ENCODE results near the gene DDX46. TPM values are rescaled to one million over a fixed set of nuclear protein-coding genes. Genes with fewer than 3 reads are reported as not detected.
A peak's percentile ranks its signal among the peaks of the same experiment; 100 is the strongest.
"Not testable (repeated sequence)": the region's sequence is repeated elsewhere in the genome, so short reads cannot be mapped to it uniquely, and the experiment has no call there.

Gene DDX46
- 72.3 and 73.2 TPM in 2 replicates for total RNA-seq
- long read RNA-seq, full-length matches to known transcripts: 2 of 41 reads
- long read RNA-seq, partial matches to known transcripts: 35 of 41 reads
- long read RNA-seq, other reads (novel, unspliced or antisense): 4 of 41 reads

GRCh38 chr5:134758504-134759341, at the start of gene DDX46:
Gene DDX46 (plus strand): TSS chr5:134758779. CDS start chr5:134758939, 160 bp downstream.
- Mint-ChIP-seq H3K27me3 (peaks cover 12% of the 10 kb centered on the region), H3K4me1 (ENCODE audit: low read depth) (peaks cover 17% of the 10 kb centered on the region), H3K36me3 (ENCODE audit: insufficient read depth) (peaks cover 3% of the 10 kb centered on the region), H3K4me3 (ENCODE audit: low read depth) (peak within 1 kb of the TSS; percentile 98), H3K27ac (peak within 1 kb of the TSS; percentile 98), H3K9me3 (ENCODE audit: low read depth) (no peaks in the 10 kb centered on the region)
- peak; percentile 82 for TF ChIP-seq CTCF (IDR thresholded peaks at IDR 0.05; ENCODE audit: unreplicated experiment)
- peak; percentile 84 for DNase-seq (ENCODE audit: low spot score, unreplicated experiment)

GRCh38 chr5:134714120-134714519, 44.5 kb upstream of the DDX46 start:
- DNase-seq (ENCODE audit: low spot score, unreplicated experiment): no peak
- Mint-ChIP-seq H3K9me3 (ENCODE audit: low read depth) (no peaks in the 10 kb centered on the region), H3K27me3 (no peaks in the 10 kb centered on the region)

GRCh38 chr5:134714541-134714940, 44.0 kb upstream of the DDX46 start:
- Mint-ChIP-seq H3K4me3 (ENCODE audit: low read depth) (no peak overlapping the region), H3K27ac (no peak overlapping the region), H3K27me3 (no peaks in the 10 kb centered on the region), H3K36me3 (ENCODE audit: insufficient read depth) (peaks cover 21% of the 10 kb centered on the region), H3K9me3 (ENCODE audit: low read depth) (no peaks in the 10 kb centered on the region), H3K4me1 (ENCODE audit: low read depth) (no peaks in the 10 kb centered on the region)
- TF ChIP-seq CTCF (IDR thresholded peaks at IDR 0.05; ENCODE audit: unreplicated experiment): no peak
- no peak for DNase-seq (ENCODE audit: low spot score, unreplicated experiment)

More at GRCh38 chr5:134714120-134714519, 44.5 kb upstream of the DDX46 start:
- no peaks in the 10 kb centered on the region for H3K4me1 Mint-ChIP-seq (ENCODE audit: low read depth)
- H3K27ac Mint-ChIP-seq: no peak overlapping the region
- H3K4me3 Mint-ChIP-seq (ENCODE audit: low read depth): no peak overlapping the region
- no peak for TF ChIP-seq CTCF (IDR thresholded peaks at IDR 0.05; ENCODE audit: unreplicated experiment)
- peaks cover 21% of the 10 kb centered on the region for H3K36me3 Mint-ChIP-seq (ENCODE audit: insufficient read depth)

GRCh38 chr5:134715466-134715865, 43.1 kb upstream of the DDX46 start:
- not testable (repeated sequence) for H3K27me3 Mint-ChIP-seq; H3K9me3 Mint-ChIP-seq (ENCODE audit: low read depth); H3K4me3 Mint-ChIP-seq (ENCODE audit: low read depth); H3K27ac Mint-ChIP-seq; DNase-seq (ENCODE audit: low spot score, unreplicated experiment); H3K4me1 Mint-ChIP-seq (ENCODE audit: low read depth)
- H3K36me3 Mint-ChIP-seq (ENCODE audit: insufficient read depth): peaks cover 17% of the 10 kb centered on the region

- TF ChIP-seq CTCF (IDR thresholded peaks at IDR 0.05; ENCODE audit: unreplicated experiment): no peak
- no peaks in the 10 kb centered on the region for H3K27me3 Mint-ChIP-seq
- no peak overlapping the region for H3K4me3 Mint-ChIP-seq (ENCODE audit: low read depth)
- no peak for DNase-seq (ENCODE audit: low spot score, unreplicated experiment)
- peaks cover 6% of the 10 kb centered on the region for H3K36me3 Mint-ChIP-seq (ENCODE audit: insufficient read depth)
- H3K4me1 Mint-ChIP-seq (ENCODE audit: low read depth): no peaks in the 10 kb centered on the region
- H3K9me3 Mint-ChIP-seq (ENCODE audit: low read depth): no peaks in the 10 kb centered on the region
- no peak overlapping the region for H3K27ac Mint-ChIP-seq
These were observed 33.7 kb upstream of the DDX46 start for GRCh38 chr5:134724872-134725271.

All from progenitor cell of endocrine pancreas (in vitro differentiated cells).